Measurements from ENCODE around the gene MGST3. TPM values are rescaled to one million over a fixed set of nuclear protein-coding genes. Genes with fewer than 3 reads are reported as not detected.

MGST3 gene
- total and polyA plus RNA-seq, 2 of the 4 experiments (the other 2 are of a cell fraction): 159 to 213 TPM

DNA sequence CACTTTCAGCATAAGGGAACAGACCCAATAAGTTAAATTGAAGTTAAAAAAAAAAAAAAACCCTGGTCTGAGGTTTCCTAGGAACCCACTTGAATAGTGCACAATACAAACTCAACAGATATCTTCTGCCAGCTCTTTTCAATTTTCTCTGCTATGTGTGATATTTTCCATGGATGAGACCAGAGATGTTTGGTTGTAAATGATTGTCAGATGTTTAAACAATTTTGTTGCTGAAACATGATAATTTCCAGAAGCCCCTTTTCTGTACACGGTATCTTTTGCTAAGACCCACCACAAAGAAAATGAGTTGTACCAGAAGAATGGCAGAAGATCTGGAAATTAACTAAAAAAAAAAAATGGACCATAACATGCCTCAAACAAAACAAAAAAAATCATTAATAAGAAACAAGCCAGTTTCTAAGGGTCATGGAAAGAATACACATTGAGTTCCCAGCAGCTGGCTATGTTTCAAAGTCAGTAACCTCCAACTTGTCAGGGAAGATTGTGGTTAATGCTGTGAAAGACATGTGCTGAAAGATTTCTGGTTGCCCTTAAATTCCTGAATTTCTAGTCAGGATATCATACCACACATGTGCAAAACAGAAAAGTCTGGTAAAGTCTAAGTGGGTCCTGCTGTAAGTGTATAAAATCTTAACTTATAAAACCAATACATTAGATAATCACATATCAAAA, 35.6 kb upstream of the MGST3 start:
- H3K4me2 ChIP-seq (ENCODE audit: low read depth, low read length): no peak overlapping the region

More for the DNA sequence above, 35.6 kb upstream of the MGST3 start:
- no peaks in the 10 kb centered on the region for H3K79me1 ChIP-seq (ENCODE audit: low read depth in 1 of 2, low read length in 2 of 2)
- H2BK20ac ChIP-seq (ENCODE audit: low read depth, low read length): no peak overlapping the region
- ATAC-seq (ENCODE audit: low read depth) (no peak), DNase-seq (peak; percentile 16)
- CTCF ChIA-PET: interaction anchor here (0.6 kb wide), 1 partner anchor 201 kb away, joined by 3 read pairs; no protein-coding TSS in a partner anchor
- no peak overlapping the region for H3K18ac ChIP-seq (ENCODE audit: low read depth, low read length)
- BruUV-seq (replicated peaks): no TSS peak
- H3K9me1 ChIP-seq (ENCODE audit: insufficient read depth, low read length): no peaks in the 10 kb centered on the region; the same call in 1 of the 2 replicates
- no peak overlapping the region for H3K14ac ChIP-seq (replicated peaks; ENCODE audit: low read depth, low read length)
- H3K4ac ChIP-seq (ENCODE audit: low read depth, low read length): no peak overlapping the region
- H2BK120ac ChIP-seq (ENCODE audit: low read depth, low read length): no peak overlapping the region
- no peak overlapping the region for H3K4me3 ChIP-seq (ENCODE audit: insufficient read depth, low read depth, low read length)
- no peak overlapping the region for H4K91ac ChIP-seq (ENCODE audit: insufficient read depth, low read depth, low read length)
- TF ChIP-seq CHD1 (IDR thresholded peaks at IDR 0.05; ENCODE audit: low read depth, low read length) (no peak), MXI1 (IDR thresholded peaks at IDR 0.05; ENCODE audit: borderline replicate concordance, low read depth, low read length) (no peak), MAFK (IDR thresholded peaks at IDR 0.05; ENCODE audit: low read depth, low read length) (no peak), RFX5 (IDR thresholded peaks at IDR 0.05; ENCODE audit: low read depth, low read length) (no peak), SMC3 (IDR thresholded peaks at IDR 0.05; ENCODE audit: low read depth, low read length) (no peak), MAZ (IDR thresholded peaks at IDR 0.05; ENCODE audit: borderline replicate concordance, low read depth, low read length) (no peak), BHLHE40 (IDR thresholded peaks at IDR 0.05; ENCODE audit: low read depth, low read length) (no peak), NFE2L2 (IDR thresholded peaks at IDR 0.05; ENCODE audit: low read depth, low read length) (no peak), FOS (IDR thresholded peaks at IDR 0.05; ENCODE audit: low read depth, low read length) (no peak), RAD21 (IDR thresholded peaks at IDR 0.05; ENCODE audit: low read length) (no peak), RCOR1 (IDR thresholded peaks at IDR 0.05; ENCODE audit: insufficient replicate concordance, low read length) (no peak), CEBPB (IDR thresholded peaks at IDR 0.05; ENCODE audit: low read depth, low read length) (no peak)
- TF ChIP-seq, protein P1, sequence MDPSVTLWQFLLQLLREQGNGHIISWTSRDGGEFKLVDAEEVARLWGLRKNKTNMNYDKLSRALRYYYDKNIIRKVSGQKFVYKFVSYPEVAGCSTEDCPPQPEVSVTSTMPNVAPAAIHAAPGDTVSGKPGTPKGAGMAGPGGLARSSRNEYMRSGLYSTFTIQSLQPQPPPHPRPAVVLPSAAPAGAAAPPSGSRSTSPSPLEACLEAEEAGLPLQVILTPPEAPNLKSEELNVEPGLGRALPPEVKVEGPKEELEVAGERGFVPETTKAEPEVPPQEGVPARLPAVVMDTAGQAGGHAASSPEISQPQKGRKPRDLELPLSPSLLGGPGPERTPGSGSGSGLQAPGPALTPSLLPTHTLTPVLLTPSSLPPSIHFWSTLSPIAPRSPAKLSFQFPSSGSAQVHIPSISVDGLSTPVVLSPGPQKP (IDR thresholded peaks at IDR 0.05; ENCODE audit: borderline replicate concordance, low read depth, low read length): no peak
- TF ChIP-seq, protein P2, sequence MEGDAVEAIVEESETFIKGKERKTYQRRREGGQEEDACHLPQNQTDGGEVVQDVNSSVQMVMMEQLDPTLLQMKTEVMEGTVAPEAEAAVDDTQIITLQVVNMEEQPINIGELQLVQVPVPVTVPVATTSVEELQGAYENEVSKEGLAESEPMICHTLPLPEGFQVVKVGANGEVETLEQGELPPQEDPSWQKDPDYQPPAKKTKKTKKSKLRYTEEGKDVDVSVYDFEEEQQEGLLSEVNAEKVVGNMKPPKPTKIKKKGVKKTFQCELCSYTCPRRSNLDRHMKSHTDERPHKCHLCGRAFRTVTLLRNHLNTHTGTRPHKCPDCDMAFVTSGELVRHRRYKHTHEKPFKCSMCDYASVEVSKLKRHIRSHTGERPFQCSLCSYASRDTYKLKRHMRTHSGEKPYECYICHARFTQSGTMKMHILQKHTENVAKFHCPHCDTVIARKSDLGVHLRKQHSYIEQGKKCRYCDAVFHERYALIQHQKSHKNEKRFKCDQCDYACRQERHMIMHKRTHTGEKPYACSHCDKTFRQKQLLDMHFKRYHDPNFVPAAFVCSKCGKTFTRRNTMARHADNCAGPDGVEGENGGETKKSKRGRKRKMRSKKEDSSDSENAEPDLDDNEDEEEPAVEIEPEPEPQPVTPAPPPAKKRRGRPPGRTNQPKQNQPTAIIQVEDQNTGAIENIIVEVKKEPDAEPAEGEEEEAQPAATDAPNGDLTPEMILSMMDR (conservative IDR thresholded peaks at IDR 0.05; ENCODE audit: low read depth, low read length): no peak
- TF ChIP-seq, protein P3, sequence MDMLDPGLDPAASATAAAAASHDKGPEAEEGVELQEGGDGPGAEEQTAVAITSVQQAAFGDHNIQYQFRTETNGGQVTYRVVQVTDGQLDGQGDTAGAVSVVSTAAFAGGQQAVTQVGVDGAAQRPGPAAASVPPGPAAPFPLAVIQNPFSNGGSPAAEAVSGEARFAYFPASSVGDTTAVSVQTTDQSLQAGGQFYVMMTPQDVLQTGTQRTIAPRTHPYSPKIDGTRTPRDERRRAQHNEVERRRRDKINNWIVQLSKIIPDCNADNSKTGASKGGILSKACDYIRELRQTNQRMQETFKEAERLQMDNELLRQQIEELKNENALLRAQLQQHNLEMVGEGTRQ (IDR thresholded peaks at IDR 0.05; ENCODE audit: low read depth, low read length): no peak
- POLR2A ChIA-PET (ENCODE audit: unreplicated experiment): no interaction called here
- H2BK5ac ChIP-seq (ENCODE audit: low read depth, low read length, poor library complexity, severe bottlenecking): no peak overlapping the region
- in situ Hi-C loops (cut with MboI; ENCODE audit: low sequenced_read_pairs): loop anchor here (25.0 kb wide), 1 partner anchor 458 kb away; no protein-coding TSS in a partner anchor
- no peak overlapping the region for H3K9ac ChIP-seq (ENCODE audit: low read depth, low read length)
- H3K36me3 ChIP-seq (ENCODE audit: control insufficient read depth, insufficient read depth, low read length): no peaks in the 10 kb centered on the region
- H3K4me1 ChIP-seq (ENCODE audit: control insufficient read depth, insufficient read depth, low read length): peaks cover 2% of the 10 kb centered on the region; the same call in 1 of the 2 replicates
- H4K5ac ChIP-seq (ENCODE audit: low read depth, low read length): no peak overlapping the region
- H3K9me3 ChIP-seq (ENCODE audit: control insufficient read depth, insufficient read depth, low read length): no peaks in the 10 kb centered on the region
- no peak overlapping the region for H2AK5ac ChIP-seq (ENCODE audit: low read depth, low read length)
- intact Hi-C loops (cut with micrococcal nuclease): loop anchor here (10.0 kb wide), 1 partner anchor 481 kb away; no protein-coding TSS in a partner anchor
- no CpG with 5 or more reads among the region's 1 CpG for WGBS, 2 experiments (ENCODE audit: extremely low coverage in 2 of 2, insufficient read length in 1 of 2)
- no peak overlapping the region for H3K23ac ChIP-seq (ENCODE audit: low read depth, low read length)
- no peaks in the 10 kb centered on the region for H4K20me1 ChIP-seq (ENCODE audit: insufficient read depth, low read length)
- no peak overlapping the region for H4K8ac ChIP-seq (ENCODE audit: low read depth in 2 of 2, low read length in 2 of 2)
- dilution Hi-C loops (cut with HindIII; ENCODE audit: low sequenced_read_pairs, unreplicated experiment): loop anchor here (25.0 kb wide), 1 partner anchor 208 kb away; no protein-coding TSS in a partner anchor
- no peak overlapping the region for H2AFZ ChIP-seq (replicated peaks; ENCODE audit: low read length, poor library complexity)
- no peak overlapping the region for H2AK9ac ChIP-seq (replicated peaks; ENCODE audit: low read depth, low read length, poor library complexity)
- H3K27ac ChIP-seq (ENCODE audit: insufficient read depth, low read length): no peak overlapping the region
- no peak overlapping the region for H3K56ac ChIP-seq (ENCODE audit: extremely low read depth, insufficient read depth, low read length)
- H2BK15ac ChIP-seq (ENCODE audit: low read depth, low read length): no peak overlapping the region
- peaks cover 4% of the 10 kb centered on the region for H3K27me3 ChIP-seq (ENCODE audit: control insufficient read depth, insufficient read depth, low read length)
